ENCODE measurements around the gene DNAJC11. TPM values are rescaled to one million over a fixed set of nuclear protein-coding genes. Genes with fewer than 3 reads are reported as not detected.
A peak's percentile ranks its signal among the peaks of the same experiment; 100 is the strongest.
"Not testable (repeated sequence)": the region's sequence is repeated elsewhere in the genome, so short reads cannot be mapped to it uniquely, and the experiment has no call there.

The DNAJC11 gene, protein sequence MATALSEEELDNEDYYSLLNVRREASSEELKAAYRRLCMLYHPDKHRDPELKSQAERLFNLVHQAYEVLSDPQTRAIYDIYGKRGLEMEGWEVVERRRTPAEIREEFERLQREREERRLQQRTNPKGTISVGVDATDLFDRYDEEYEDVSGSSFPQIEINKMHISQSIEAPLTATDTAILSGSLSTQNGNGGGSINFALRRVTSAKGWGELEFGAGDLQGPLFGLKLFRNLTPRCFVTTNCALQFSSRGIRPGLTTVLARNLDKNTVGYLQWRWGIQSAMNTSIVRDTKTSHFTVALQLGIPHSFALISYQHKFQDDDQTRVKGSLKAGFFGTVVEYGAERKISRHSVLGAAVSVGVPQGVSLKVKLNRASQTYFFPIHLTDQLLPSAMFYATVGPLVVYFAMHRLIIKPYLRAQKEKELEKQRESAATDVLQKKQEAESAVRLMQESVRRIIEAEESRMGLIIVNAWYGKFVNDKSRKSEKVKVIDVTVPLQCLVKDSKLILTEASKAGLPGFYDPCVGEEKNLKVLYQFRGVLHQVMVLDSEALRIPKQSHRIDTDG
- total RNA-seq (ENCODE audit: low replicate concordance) = 65.2 and 70.3 TPM in 2 replicates
- long read RNA-seq, transcript DNAJC11-202 (16 exons, 3,311 nt) = major isoform, 155 of 203 reads
- long read RNA-seq, partial matches to known transcripts = 20 of 203 reads
- long read RNA-seq, other reads (novel, unspliced or antisense) = 22 of 203 reads

GRCh38 chr1:6701437-6702153, at the start of gene DNAJC11:
TSS of gene DNAJC11 (minus strand) at chr1:6701816. CDS start at chr1:6701800, 16 bp downstream.
- peak; percentile 94 for DNase-seq (ENCODE audit: extremely low spot score, unreplicated experiment)
- Mint-ChIP-seq H3K36me3 (no peaks in the 10 kb centered on the region), H3K4me1 (ENCODE audit: unreplicated experiment) (peaks cover 15% of the 10 kb centered on the region), H3K4me3 (peak within 1 kb of the TSS; percentile 94), H3K9me3 (no peaks in the 10 kb centered on the region), H3K27ac (peak within 1 kb of the TSS; percentile 91), H3K27me3 (peaks cover 1% of the 10 kb centered on the region)
- TF ChIP-seq, protein P1, sequence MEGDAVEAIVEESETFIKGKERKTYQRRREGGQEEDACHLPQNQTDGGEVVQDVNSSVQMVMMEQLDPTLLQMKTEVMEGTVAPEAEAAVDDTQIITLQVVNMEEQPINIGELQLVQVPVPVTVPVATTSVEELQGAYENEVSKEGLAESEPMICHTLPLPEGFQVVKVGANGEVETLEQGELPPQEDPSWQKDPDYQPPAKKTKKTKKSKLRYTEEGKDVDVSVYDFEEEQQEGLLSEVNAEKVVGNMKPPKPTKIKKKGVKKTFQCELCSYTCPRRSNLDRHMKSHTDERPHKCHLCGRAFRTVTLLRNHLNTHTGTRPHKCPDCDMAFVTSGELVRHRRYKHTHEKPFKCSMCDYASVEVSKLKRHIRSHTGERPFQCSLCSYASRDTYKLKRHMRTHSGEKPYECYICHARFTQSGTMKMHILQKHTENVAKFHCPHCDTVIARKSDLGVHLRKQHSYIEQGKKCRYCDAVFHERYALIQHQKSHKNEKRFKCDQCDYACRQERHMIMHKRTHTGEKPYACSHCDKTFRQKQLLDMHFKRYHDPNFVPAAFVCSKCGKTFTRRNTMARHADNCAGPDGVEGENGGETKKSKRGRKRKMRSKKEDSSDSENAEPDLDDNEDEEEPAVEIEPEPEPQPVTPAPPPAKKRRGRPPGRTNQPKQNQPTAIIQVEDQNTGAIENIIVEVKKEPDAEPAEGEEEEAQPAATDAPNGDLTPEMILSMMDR (conservative IDR thresholded peaks at IDR 0.05) = peak; percentile 98

- Mint-ChIP-seq H3K36me3 (no peaks in the 10 kb centered on the region), H3K4me3 (no peak overlapping the region), H3K9me3 (no peaks in the 10 kb centered on the region), H3K27me3 (peaks cover 38% of the 10 kb centered on the region), H3K4me1 (ENCODE audit: unreplicated experiment) (peaks cover 4% of the 10 kb centered on the region), H3K27ac (no peak overlapping the region)
- no peak for DNase-seq (ENCODE audit: extremely low spot score, unreplicated experiment)
- TF ChIP-seq, protein P1 (conservative IDR thresholded peaks at IDR 0.05) = no peak
These were observed 48.9 kb upstream of the DNAJC11 start for GRCh38 chr1:6750490-6750889.

DNA sequence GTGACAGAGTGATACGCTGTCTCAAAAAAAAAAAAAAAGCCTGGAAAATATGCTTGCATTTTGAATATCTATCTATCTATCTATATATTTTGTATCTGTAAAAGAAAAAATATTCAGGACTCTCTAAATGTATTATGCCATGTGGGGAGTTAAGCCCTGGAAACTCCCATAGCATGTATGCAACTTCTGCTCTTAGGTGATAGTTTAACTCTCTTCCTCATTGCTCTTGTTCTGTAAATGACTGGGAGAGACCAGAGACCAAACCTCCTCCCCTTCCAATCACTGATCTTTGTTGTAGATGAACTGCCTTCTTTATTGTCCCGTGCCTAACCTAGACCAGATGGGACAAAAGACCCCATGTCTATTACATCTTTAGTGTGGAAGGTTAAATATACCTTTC, 46.1 kb upstream of the DNAJC11 start:
- H3K9me3 Mint-ChIP-seq = no peaks in the 10 kb centered on the region
- peaks cover 35% of the 10 kb centered on the region for H3K27me3 Mint-ChIP-seq
- no peaks in the 10 kb centered on the region for H3K36me3 Mint-ChIP-seq
- DNase-seq (ENCODE audit: extremely low spot score, unreplicated experiment) = no peak
- peaks cover 4% of the 10 kb centered on the region for H3K4me1 Mint-ChIP-seq (ENCODE audit: unreplicated experiment)
- H3K27ac Mint-ChIP-seq = no peak overlapping the region
- TF ChIP-seq, protein P1 (conservative IDR thresholded peaks at IDR 0.05) = no peak
- no peak overlapping the region for H3K4me3 Mint-ChIP-seq

DNA sequence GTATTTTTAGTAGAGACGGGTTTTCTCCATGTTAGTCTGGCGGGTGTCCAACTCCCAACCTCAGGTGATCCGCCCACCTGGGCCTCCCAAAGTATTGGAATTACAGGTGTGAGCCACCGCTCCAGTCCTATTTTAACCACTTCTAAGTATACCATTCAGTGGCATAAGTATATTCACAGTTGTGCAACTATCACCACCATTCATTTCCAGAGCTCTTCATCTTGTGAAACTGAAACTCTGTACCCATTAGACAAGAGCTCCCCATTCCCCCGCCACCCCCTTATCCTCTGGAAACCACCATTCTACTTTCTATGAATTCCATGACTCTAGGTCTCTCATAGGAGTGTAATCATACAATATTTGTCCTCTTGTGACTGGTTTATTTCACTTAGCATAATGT, 43.5 kb upstream of the DNAJC11 start:
- no peak for DNase-seq (ENCODE audit: extremely low spot score, unreplicated experiment)
- H3K4me1 Mint-ChIP-seq (ENCODE audit: unreplicated experiment) = peaks cover 4% of the 10 kb centered on the region
- TF ChIP-seq, protein P1 (conservative IDR thresholded peaks at IDR 0.05) = no peak
- H3K27ac Mint-ChIP-seq = no peak overlapping the region
- H3K36me3 Mint-ChIP-seq = no peaks in the 10 kb centered on the region
- peaks cover 27% of the 10 kb centered on the region for H3K27me3 Mint-ChIP-seq
- H3K4me3 Mint-ChIP-seq = no peak overlapping the region
- no peaks in the 10 kb centered on the region for H3K9me3 Mint-ChIP-seq

- TF ChIP-seq, protein P1 (conservative IDR thresholded peaks at IDR 0.05) = no peak
- Mint-ChIP-seq H3K9me3 (no peaks in the 10 kb centered on the region), H3K36me3 (no peaks in the 10 kb centered on the region), H3K4me1 (ENCODE audit: unreplicated experiment) (peaks cover 4% of the 10 kb centered on the region), H3K27ac (no peak overlapping the region), H3K4me3 (no peak overlapping the region), H3K27me3 (peaks cover 16% of the 10 kb centered on the region)
- no peak for DNase-seq (ENCODE audit: extremely low spot score, unreplicated experiment)
These were observed 41.8 kb upstream of the DNAJC11 start for GRCh38 chr1:6743189-6744101.

GRCh38 chr1:6742676-6743188, 41.1 kb upstream of the DNAJC11 start:
- DNase-seq (ENCODE audit: extremely low spot score, unreplicated experiment); H3K36me3 Mint-ChIP-seq; H3K9me3 Mint-ChIP-seq; H3K27me3 Mint-ChIP-seq; H3K4me3 Mint-ChIP-seq; H3K27ac Mint-ChIP-seq; H3K4me1 Mint-ChIP-seq (ENCODE audit: unreplicated experiment): not testable (repeated sequence)

All from type B pancreatic cell (in vitro differentiated cells).